HG02973 (cell line): ENCODE results near the gene CX3CL1.

Experiments
- ATAC-seq: cut with Tn5 transposase; IDR thresholded peaks from one replicate; pipeline ENCODE4 v1.9.1; 2021; ENCODE audit warnings: moderate library complexity; ENCODE audit not compliant: unreplicated experiment

The CX3CL1 gene

GRCh38 chr16:57403965-57404817 is 31.9 kb downstream of the CX3CL1 start, which contains the start of gene CCL17:
CCL17 (plus strand) TSS chr16:57404767; CDS start chr16:57413933, 9,166 bp downstream.
- no peak for ATAC-seq

- ATAC-seq: no peak
These were observed 32.8 kb downstream of the CX3CL1 start for GRCh38 chr16:57405097-57405496.

GRCh38 chr16:57406881-57407280 is 34.6 kb downstream of the CX3CL1 start:
- ATAC-seq: no peak

- no peak for ATAC-seq
These were observed 35.4 kb downstream of the CX3CL1 start for GRCh38 chr16:57407521-57408353.

- no peak for ATAC-seq
These were observed 36.8 kb downstream of the CX3CL1 start for GRCh38 chr16:57409065-57409464.

- no peak for ATAC-seq
These were observed 37.7 kb downstream of the CX3CL1 start for GRCh38 chr16:57409870-57410587.

GRCh38 chr16:57411362-57411976 is 39.2 kb downstream of the CX3CL1 start:
- ATAC-seq: no peak

- ATAC-seq: no peak
These were observed 40.3 kb downstream of the CX3CL1 start for GRCh38 chr16:57412584-57412983.

- peak; percentile 55 for ATAC-seq
These were observed 41.0 kb downstream of the CX3CL1 start for GRCh38 chr16:57413301-57413730.

- ATAC-seq: no peak
These were observed 41.4 kb downstream of the CX3CL1 start for GRCh38 chr16:57413733-57414132.

- no peak for ATAC-seq
These were observed 43.8 kb downstream of the CX3CL1 start for GRCh38 chr16:57416084-57416483.

- ATAC-seq: no peak
These were observed 47.2 kb downstream of the CX3CL1 start for GRCh38 chr16:57419506-57419905.

- no peak for ATAC-seq
These were observed 50.0 kb downstream of the CX3CL1 start for GRCh38 chr16:57422026-57422944.

GRCh38 chr16:57423152-57423551 is 50.9 kb downstream of the CX3CL1 start:
- ATAC-seq: no peak

GRCh38 chr16:57424583-57424982 is 52.3 kb downstream of the CX3CL1 start:
- no peak for ATAC-seq

GRCh38 chr16:57426356-57426755 is 54.1 kb downstream of the CX3CL1 start:
- ATAC-seq: no peak

GRCh38 chr16:57427307-57427706 is 55.0 kb downstream of the CX3CL1 start:
- no peak for ATAC-seq

GRCh38 chr16:57427824-57428223 is 55.5 kb downstream of the CX3CL1 start:
- ATAC-seq: no peak

GRCh38 chr16:57430955-57431354 is 58.7 kb downstream of the CX3CL1 start:
- ATAC-seq: no peak

GRCh38 chr16:57432505-57432904 is 60.2 kb downstream of the CX3CL1 start:
- no peak for ATAC-seq
